GM18499 (cell line): ENCODE measurements around the gene SCAMP5.

Experiments
- ATAC-seq: cut with Tn5 transposase; IDR thresholded peaks from one replicate; pipeline ENCODE4 v1.9.1; 2021; ENCODE audit warnings: moderate number of reproducible peaks; ENCODE audit not compliant: insufficient read depth, unreplicated experiment

SCAMP5 gene, protein sequence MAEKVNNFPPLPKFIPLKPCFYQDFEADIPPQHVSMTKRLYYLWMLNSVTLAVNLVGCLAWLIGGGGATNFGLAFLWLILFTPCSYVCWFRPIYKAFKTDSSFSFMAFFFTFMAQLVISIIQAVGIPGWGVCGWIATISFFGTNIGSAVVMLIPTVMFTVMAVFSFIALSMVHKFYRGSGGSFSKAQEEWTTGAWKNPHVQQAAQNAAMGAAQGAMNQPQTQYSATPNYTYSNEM

DNA sequence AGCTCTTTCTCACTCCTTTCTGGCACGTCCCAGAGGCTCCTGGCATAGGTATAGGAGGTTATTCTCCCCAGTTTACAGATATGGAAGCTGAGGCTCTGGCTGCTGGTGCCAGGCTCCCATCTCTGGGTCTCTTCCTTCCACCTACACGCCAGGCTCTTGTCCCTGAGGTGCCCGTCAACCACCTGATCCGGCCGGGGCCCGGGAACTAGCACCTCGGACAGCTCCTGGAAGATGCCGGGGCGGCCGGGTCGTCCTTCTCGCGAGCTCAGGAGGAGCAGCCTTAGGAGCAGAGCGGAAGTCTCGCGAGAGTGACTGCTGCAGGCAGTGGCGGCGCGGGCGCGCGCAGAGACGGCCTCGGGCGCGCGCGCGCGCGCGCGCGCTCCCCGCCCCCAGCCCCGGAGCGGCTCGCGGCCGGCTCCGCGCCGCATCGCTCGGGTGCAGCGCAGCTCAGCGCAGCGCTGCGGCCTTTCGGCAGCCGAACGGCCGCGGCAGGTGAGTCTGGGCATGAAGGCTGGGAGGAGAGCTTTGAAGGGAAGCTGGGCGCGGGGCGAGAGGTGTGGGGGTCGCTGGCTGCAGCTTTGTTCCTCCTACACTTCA lies at the start of gene SCAMP5:
Gene SCAMP5, plus strand, starts transcription at position 382 of the 597 bp plus-strand sequence. CDS start 16,277 bp downstream, outside the sequence.
- ATAC-seq = no peak

DNA sequence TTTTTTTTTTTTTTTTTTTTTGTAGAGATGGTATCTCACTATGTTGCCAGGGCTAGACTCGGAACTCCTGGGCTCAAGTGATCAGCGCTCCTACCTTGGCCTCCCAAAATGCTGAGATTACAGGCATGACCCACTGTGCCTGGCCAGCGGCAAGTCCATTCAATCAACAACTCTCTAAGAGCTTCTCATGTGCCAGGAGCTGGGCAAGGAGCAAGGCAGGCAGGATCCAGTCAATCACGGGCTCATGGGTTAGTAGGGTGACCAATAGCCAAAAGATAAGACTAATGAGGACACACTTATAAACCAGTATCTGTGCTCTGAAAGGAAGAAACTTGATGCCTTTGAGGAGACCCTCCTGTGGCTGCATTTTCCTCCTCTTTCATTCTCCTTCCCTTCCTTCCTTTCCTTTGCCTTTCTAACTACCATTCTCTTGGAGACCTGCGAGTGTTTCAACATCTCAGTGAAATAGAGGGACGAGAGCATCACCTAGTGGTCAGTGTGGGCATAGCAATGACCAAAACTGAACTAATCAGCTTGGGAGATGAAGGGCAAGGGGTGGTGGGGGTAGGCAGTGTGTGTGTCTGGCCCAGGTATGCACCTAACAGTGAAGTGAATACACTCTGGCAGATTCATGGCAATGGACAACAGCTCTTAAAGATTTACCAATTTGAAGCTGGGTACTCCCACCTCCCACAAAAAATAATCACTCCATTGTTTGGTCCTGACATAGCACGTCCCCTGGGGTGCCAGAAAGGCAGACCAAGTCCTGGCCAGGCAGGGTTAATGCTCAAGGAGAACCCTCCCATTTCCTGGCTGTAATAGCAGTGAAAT lies 45.1 kb upstream of the SCAMP5 start:
- no peak for ATAC-seq

DNA sequence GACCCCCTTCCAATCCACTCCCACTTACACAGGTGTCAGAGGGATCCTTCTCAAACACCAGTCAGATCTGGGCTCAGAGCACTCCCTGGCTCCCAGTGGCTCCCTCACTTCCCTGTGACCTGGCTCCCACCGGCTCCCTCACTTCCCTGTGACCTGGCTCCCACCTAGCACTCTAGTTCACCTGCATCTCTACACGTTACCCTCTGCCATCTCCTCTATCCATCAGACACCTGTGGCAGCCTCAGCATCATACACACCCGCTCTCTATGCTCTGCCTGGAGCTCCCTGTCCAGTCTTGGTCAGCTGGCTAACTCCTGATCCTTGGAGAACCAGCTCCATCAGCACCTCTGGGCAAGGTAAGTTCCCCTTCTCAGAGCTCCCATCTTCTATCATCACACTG lies 44.4 kb upstream of the SCAMP5 start:
- no peak for ATAC-seq

DNA sequence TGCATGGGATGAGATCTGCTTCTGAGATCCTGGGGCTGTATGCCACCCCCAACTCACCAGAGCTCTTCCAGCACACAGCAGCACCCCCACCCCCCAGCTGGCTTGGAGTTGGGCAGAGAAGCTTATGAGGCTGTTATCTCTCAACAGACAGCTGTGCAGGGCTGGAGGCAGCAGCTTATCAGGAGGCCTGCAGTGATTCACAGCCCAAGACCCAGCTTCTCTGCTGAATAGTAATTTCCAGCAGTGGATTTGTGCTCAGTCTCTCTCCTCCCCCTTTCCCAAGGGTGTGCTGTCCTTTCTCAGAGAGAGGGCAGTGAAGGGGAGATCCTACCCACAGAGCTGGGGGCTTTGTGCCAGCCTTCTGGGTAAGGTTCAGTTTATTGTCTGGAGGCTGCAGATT lies 40.8 kb upstream of the SCAMP5 start:
- no peak for ATAC-seq

DNA sequence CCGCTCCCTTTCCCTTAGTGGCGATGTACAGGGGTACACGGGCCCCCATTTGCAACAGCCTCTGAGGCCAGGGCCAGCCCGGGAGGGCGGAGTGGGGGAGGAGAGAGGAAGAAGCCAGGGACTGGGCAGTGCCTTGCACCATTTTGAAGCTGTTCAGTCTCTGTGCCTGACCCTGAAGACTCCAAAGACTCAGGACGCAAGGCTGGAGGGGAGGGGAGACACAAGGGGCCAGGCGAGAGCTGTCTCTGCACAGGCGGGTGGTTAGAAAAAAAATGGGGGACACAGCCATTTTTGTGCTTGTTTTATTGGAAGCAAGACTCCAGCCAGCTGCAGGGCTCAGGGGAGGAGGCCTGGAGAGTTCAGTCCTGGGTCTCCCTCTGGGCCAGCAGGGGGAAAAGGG lies 40.3 kb upstream of the SCAMP5 start:
- no peak for ATAC-seq

DNA sequence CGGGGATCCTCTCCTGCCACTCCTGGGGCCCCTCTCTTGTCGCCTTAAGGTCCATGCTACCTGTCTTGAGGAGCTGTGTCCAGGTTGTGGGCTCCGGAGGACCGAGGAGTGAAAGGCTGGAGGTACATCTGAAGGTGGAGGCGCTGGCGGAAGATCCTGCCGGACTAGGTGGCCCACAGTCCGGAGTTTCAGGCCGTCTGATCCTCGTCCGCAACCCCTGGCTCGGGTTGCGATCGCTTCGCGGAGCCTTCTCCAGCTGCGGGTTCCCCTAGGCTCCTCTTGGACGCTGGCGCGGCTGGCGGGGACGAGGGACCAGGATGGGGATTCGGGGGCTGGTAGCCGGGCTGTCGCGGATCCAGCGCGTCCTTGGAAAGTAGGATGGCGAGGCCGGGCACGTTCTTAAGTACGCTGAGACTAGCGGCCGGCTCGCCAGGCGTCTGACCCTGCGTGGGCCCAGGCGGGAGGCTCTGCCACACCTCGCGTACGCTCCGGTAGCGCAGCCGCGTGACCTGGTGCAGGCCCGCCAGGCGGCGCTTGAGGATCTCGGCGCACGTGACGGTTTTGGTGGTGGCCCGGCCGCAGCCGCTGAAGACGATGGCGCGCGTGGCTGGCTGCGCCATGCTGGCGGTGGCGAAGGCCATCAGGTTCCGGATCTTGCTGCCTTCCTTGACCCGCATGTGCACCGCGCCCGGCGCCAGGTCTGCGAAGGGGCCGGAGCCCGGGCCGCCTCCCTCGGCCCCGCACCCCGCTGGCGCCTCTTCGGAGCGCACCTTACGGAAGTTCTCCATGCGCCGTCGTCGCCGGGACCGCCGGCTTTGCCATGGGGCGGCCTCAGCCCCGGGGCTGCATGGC lies 39.3 kb upstream of the SCAMP5 start:
- no peak for ATAC-seq

DNA sequence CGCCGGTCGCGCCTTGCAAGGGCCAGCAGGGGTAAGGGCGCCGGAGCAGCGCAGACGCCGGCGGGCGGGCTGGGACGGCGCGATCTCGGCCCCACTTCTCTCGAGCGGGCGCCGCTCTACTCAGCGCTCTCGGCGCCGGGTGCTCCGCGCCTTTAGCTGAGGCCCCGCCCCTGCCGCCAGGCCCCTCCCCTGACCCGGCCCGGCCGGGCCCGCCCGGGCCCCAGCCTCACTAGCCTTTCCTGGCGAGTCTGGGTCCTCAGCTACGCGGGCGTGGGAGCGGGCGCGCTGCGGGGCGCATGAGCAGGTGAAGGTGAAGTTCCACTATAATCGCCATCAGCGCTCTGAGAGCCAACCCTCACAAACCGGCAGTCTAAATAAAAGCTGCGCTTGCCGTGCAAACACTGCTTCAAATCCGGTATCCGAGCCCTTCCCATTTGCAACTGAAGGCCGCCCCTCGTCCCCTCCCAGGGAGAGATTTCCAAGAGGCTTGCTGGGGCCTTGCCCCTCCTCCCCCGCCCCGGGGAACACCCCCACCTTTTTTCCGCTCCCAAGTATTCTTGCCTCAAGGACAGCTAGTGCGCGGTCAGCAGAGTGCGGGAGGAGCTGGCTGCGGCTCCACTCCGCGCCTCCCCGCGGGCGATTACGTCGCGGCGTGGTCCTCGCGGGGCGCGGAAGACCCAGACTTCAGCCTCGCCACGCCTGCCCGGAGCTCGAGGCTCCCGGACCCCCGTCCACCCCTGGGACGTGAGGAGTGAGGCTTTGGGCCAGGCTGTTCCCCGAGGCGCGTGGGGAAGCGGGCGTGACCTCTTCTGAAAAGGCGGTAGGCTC lies 38.5 kb upstream of the SCAMP5 start, which contains the start of gene RPP25:
Gene RPP25, minus strand, starts transcription at position 125 of the 828 bp plus-strand sequence. CDS start 189 bp downstream, outside the sequence.
- no peak for ATAC-seq

DNA sequence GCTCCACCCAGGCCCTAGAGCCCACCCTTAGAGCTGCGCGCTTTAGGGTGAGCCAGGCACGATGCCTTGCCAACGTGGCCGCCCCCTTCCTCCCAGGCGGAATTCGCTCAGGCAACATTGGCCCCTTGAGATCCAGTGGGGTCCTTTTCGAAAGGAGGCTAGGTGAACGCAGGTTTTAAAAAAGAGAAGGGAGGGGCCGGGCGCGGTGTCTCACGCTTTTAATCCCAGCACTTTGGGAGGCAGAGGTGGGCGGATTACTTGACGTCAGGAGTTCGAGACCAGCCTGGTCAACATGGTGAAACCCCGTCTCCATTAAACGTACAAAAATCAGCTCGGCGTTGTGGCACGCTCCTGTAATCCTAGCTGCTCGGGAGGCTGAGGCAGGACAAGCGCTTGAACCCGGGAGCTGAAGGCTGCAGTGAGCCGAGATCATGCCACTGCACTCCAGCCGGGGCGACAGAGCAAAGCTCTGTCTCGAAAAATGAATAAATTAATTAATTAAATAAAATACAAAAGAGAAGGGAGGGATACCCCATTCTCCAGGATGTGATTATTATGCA lies 37.8 kb upstream of the SCAMP5 start:
- no peak for ATAC-seq

DNA sequence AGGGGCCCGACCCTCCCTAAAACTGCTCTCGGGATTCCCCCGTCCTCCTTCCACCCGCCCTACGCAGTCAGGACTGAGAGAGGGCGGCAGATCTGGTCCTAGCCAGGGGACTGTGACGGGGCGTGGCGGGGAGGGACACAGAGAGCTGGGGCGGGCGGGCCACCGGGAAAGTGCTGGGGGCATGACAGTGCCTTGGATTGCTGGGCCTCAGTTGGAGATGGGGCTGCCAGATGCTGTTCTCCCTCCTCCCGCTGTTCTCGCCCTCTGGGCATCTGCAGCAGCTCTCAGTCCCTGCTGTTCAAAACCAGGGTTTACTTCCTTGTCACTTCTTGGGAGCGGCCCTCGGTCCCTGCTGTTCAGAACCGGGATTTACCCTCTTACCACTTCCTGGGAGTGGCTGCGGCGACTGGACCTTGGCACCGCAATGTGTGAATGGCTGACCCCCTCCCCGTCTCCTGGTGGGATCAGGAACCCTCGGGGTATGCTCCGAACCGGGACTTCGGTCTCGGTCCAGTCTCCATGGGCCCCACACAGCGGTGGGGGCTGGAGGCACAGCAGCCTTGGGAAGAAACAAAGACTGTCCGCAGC lies 36.9 kb upstream of the SCAMP5 start:
- no peak for ATAC-seq

DNA sequence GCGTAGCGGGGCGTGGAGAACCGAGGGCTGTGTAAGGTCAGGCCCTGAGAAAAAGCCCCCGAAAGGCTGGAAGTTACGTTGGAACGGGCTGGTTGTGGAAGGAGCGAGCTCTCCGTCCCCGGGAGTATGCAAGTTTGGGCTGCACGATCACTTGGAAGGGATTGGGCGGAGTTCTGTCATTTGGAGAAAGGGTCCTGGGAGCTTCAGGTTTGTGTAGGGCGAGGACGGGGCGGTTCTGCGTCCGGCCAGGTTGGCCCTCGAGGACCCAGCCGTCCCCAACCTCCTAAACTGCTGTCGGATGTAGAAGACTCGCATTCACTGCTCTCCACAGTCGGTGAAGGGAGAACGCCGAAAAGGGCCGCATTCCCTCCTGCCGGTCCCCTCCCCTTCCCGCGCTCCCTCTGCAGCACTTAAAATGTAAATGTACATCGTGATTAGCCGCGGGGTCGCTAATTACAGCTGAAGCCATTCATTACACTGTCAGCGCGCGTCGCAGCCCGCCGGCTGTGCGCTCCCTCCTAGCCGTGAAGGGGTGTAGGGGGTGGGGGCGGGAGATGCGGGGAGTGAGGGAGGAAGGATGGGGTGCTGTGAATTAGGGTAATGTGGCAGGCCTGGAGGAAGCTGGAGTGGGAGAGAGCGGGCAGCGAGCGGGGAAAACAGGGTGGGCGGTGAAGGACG lies 36.3 kb upstream of the SCAMP5 start:
- ATAC-seq = no peak

DNA sequence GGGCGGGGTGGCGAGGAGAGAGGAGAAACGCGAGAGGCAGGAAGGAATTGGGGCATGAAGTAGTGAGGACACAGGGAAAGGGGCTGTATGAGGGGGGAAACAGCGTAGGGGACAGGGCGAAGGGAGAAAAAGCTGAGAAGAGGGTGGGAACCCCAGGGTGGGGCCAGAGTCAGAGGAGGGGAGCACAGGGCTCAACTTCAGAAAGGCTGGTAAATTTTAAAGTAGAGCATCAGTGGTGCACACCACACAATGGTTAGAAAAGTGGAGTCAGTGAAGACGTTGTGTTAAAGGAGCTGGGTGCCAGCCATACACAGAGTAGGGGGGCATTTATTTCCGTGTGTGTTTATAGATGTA lies 35.8 kb upstream of the SCAMP5 start:
- ATAC-seq = no peak

DNA sequence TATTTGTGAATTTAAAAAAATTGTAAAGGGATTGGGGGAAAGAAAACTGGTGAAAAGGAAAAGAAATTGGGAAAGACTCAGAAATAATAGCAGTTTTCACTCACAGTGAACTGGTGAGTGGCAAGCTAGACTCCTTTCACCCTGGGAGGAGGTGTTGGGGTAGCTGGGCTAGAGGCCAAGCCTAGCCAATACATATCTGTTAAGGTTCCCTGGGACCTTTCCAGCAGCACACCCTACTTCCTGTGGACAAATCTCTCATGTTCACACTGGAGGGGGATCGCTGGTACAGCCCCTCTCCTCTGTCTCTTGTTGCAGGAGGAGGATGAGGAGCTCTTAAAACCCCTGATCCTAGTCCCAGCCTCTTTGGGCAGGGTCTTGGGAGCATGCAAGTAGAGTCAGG lies 35.1 kb upstream of the SCAMP5 start:
- no peak for ATAC-seq

DNA sequence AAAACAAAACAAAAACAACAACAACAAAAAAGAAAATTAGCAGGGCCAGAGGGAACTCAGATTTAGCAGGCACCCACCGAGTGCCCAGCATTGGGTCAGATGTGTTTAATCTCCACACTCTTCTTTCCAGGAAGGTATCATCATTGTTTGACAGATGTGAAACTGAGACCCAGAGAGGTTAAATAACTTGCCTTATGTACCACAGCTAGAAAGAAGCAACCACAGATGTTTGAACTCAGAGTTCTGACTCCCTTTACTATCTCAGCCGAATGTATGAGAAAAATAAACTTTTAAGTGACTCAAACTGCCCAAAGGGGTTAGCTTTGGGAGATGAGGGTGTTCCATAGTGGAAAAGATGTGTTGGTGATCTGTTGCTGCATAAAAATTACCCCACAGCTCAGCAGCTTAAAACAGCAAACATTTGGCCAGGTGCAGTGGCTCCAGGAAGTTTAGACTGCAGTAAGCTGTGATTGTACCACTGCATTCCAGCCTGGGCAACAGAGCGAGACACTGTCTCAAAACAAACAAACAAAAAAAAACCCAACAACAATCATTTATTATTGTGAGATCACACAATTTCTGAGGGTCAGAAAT lies 34.3 kb upstream of the SCAMP5 start:
- ATAC-seq = no peak

DNA sequence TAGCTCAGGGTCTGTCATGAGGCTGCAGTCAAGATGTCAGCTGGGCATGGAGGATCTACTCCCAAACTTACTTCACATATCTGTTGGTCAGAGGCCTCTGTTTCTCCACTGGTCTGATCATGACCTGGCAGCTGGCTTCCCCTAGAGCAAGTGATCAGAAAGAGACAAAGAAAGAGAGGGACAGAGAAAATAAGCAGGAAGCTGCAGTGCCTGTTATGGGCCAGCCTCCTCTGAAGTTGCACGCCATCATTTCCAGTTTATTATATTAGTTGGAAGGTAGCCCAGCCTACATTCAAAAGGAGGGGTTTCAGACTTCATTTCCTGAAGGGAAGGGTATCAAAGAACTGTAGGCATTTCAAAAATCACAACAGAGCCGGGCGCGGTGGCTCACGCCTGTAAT lies 33.7 kb upstream of the SCAMP5 start:
- no peak for ATAC-seq

DNA sequence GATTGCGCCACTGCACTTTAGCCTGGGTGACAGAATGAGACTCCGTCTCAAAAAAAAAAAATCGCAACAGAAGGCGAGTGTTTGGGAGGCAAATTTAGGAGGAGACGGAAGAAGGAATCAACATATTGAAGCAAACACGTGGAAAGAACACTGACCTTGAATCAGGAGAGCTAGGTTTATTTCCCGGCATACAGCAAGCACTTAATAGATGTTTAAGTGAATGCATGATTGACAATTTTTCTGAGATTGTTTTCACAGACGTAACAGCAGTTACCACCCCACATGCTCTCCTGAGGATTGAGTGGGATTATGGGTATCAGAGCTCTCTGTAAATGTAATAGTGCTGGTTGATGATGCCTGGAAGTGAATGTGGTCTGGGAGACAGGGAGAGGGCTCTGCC lies 33.1 kb upstream of the SCAMP5 start:
- ATAC-seq = no peak

DNA sequence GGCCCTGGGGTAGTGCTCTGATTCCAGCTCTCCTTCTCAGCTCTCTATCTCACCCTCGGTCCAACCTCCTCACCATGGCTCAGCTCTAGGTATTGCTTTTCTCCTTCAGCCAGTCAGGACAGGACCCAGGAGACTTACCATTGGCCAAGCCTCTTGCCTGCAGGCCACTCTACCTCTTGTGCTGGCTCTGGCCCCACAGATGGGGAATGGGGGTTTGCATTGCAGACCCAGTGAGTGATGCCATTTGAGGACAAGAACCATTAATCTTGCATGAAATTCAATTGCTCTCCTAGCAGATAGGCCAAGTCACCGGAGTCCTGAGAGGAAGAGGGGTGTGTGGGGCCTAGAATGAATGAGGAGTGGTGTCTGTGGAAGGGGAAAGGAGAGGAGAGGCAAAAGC lies 32.7 kb upstream of the SCAMP5 start:
- ATAC-seq = no peak

DNA sequence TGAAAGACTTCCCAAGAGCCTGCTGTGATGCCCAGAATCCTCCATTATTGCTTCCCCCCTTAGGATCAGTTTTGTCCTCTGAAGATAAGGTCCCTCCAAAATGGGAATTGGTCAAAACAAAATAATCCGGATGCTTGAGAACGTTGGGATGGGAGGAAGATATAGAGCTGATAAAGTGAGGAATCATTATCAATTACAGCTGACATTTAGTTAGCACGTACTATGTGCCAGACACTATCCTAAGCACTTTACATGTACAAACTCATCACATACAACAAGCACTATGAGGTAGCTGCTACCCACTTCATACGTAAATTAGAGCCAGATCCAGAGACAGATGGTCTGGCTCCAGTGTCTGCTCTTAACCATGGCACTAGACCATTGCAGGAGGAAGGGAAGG lies 32.1 kb upstream of the SCAMP5 start:
- no peak for ATAC-seq

DNA sequence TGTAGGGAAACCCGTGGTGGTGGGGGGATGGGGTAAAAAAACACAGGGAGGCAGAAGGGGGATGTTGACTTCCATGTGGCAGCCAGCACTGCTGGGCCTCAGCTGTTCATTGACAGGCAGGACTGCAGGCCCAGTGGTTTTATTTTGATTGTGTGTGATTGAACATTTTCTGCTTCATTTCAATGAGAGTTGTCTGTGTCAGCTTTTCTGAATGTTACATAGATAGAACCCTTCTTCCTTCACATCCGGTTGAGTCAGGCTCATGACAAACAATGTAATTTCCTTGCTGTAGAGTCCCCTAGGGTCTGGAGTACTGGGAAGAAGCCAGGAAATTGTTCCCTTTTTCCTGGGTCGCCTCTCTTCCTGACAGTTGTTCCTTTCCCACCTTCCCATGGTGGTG lies 30.6 kb upstream of the SCAMP5 start:
- no peak for ATAC-seq
